ENCODE measurements around the gene AKT3.

GRCh38 chr1:243474906-243475305 is 375.1 kb downstream of the AKT3 start:
- TF ChIP-seq POLR2AphosphoS5 (IDR thresholded peaks at IDR 0.05) (no peak), CTCF (IDR thresholded peaks at IDR 0.05) (no peak), POLR2A (IDR thresholded peaks at IDR 0.05) (no peak), EP300 (IDR thresholded peaks at IDR 0.05) (no peak)

Measured in sigmoid colon (tissue), 4 donors.